KG1 (cell line): Measurements from ENCODE around the gene TPRG1L.

ENCODE experiments used
- DNase-seq: peaks from one replicate; lab custom pipeline; 2025; lab: John Stamatoyannopoulos, UW

TPRG1L gene

GRCh38 chr1:3593745-3594144 is 31.1 kb upstream of the TPRG1L start:
- no peak for DNase-seq

DNA sequence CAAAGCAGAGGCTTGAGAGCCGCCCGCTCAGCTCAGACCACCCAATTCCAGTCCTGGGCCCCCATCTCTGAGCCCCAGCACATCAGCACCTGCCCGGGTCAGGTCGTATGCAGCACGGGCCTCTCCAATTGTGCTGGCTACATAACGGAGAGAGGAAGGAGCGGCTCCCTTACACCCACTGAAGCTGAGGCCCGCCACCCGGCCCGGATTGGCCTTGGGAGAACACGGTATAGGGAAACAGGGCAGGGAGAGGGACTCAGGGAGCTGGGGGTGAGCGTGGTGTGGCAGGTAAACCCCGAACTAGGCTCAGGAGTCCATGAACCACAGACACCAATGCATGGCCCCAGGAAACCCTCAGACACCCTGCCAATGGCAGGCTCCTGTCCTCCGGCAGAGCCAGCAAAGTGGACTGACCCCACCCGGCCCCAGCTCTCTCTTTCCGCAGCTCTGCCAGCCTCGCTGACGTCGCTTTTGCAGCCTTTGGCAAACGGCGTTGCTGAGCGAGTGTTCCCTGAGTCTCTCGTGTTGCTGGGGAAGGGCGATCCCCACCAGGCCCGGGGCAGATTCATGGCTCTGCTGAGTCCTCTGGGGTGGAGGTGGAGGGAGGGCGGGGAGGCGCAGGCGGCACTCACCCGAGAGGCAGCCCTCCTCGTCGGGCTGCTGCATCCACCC is 30.0 kb upstream of the TPRG1L start:
- DNase-seq, result no peak

DNA sequence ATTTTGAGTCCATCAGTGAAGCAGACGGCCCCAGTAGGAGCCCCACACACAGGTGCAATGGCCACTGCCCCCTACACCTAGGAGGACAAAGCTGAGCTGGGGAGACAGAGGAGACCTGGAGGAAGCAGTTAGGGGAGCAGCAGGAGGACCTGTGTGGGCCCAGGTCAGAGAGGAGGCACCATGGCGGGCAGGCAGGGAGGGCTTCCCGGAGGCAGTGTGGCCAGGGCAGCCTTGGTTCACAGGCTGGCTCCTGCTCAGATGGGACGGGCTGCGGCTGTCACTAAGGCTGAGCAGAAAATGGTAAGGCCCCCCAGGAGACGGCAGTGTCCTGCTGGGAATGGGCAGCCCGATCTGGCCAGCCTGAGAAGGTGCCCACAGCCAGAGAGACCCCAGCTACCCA is 28.9 kb upstream of the TPRG1L start:
- DNase-seq, result no peak

DNA sequence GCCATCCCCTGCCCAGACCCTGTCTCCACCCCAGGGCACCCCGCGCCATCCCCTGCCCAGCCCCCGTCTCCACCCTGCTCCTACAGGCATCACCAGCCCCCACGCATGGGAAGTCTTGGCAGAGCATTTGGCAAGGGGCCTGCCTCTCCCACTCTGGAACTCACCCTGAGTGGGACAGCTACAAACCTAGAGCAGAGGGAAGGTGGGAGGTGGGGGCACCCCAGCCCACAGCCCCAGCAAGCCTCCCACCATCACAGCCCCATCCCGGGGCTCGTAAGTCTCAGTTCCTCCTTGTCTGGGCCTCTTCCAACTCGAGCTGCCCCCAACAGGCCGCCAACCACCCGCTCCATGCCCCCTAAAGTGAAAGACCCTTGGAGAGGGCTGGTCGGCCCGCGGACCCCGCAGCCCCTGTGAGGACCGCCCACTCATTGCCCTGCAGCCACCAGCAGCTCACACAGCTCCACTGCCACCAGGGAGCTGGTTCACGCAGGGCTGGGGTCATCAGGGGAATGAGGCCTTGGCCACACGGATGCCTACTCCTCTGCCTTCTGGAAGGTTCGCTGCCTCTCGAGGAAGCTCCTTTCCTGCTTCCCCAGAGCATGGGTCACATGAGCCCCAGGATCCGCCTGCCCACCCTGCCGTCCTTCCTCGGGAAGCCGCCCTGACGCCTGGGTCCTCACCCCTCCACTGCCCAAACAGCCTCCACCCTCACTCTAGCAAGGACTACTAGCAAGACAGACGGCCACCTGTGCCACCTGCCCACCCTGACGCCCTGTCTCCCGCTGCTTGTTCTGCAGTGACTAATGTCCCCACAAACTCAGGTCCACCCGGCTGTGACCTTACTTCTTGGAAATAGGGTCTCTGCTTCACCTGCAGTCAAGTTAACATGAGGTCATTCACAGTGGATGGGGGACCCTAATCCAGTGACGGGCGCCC is 27.9 kb upstream of the TPRG1L start:
- no peak for DNase-seq

DNA sequence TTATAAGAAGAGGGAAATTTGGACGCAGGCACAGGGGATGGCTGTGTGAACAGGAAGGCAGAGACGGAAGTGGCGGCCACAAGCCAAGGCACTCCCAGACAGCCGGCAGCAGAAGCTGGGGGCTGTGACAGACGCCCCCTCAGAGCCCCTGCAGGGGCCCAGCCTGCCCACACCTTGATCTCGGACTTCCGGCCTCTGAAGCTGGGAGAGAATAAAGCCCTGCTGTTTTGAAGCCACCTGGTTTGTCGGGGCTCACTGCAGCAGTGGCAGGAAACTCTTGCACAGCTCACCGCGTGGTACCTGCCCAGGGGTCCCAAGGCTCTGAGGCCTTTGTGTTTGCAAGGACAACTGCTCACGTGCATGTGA is 27.2 kb upstream of the TPRG1L start:
- DNase-seq, result peak; percentile 57

- no peak for DNase-seq
These were observed 26.7 kb upstream of the TPRG1L start for GRCh38 chr1:3598051-3598491.

DNA sequence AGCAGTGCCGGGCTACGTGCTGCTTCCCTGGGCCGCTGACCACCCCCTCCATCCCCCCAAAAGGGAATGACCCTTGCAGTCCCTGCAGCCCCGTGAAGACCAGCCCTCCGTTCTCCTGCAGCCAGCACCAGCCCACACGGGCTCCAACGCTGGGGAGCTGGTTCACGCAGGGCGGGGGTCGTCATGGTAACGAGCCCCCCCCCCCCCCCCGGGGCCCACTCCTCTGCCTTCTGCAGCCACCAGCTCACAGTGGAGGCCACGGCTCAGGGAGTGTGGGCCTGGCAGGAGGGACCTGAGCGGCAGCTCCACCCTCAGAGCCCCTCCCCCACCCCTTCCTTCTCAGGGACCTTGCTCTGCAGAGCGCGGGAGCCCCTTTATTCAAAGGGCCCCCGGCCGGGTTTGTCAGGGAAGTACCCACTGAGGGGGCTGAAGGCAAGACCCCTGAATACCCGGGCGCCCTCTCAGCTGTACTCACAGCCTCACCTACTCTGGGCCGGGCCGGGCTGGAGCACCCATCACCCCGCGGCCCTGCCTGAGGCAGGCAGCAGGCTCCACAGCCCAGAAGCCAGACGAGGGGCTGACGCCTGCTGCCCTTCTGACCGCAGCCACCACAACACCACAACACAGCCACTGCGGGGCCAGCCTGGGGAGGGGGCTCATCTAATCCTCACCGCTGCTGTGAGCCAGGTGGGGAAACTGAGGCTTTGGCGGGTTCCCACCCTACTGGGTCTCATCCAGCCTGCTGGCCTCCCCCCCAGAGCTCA is 26.1 kb upstream of the TPRG1L start:
- DNase-seq, result no peak

DNA sequence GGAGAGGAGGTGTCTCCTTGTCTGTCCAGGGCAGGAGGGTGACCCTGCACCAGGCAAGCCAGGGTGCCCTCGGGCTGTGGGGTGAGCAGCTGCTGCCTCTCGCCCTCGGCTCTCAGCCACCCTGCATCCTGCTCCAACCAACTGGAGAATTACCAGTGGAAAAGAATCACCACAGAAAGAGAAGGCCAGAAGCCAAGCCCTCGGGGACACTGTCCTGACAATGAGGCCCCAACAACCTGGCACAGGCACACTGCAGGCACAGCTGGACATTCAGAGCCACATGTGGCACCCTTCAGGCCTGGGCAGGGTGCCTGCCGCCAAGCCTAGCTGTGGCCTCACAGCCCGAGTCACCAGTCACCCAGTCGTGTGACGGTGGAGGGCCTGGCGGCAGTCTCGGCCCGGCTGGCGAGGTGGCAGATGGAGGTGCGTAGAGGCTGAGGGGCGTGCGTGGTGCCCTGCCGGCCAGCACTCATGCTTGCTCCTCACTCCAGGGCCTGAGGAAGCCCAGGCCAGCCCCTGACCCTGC is 25.5 kb upstream of the TPRG1L start:
- DNase-seq, result no peak

DNA sequence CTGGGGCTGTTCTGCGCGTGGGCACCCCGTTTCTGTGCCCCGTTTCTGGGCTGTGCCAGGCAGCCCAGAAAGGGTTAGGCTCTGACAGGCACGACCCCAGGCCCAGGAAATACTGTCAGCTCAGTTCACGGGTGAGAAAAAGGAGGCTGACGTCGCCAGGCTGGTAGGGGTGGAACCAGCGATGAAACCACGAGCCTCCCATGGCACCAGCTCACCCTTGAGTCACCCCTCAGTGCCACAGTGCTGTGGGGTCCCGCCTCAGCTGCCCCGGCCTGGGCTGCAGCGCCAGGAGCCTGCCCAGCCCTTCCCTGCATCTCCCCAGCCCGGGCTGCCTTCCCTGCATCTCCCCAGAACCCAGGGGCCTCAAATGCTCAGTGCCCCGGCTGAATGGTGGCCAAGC is 25.0 kb upstream of the TPRG1L start:
- no peak for DNase-seq

GRCh38 chr1:3600354-3600753 is 24.5 kb upstream of the TPRG1L start:
- DNase-seq, result no peak

- no peak for DNase-seq
These were observed 23.1 kb upstream of the TPRG1L start for GRCh38 chr1:3601743-3602142.

GRCh38 chr1:3602375-3602774 is 22.4 kb upstream of the TPRG1L start:
- DNase-seq, result no peak

DNA sequence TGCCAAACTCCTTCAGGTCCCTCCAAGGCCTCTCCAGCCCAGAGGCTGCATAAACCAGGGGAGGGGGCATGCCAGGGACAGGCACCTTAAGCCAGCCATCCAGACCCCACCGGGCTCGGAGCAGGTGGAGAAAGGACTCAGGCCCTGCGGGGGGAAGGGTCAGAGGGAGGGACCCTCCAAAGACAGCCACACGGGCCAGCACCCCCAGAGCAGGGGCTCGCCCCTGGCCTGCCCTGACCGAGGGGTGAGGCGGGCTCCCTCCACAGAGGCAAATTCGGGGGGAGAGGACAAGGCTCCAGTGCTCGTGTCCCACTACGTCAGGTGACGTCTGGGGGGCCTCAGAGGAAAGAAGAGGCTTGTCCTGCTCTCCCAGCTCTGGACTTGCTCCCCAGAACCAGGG is 21.7 kb upstream of the TPRG1L start:
- DNase-seq, result no peak

GRCh38 chr1:3603571-3604467 is 21.0 kb upstream of the TPRG1L start:
- DNase-seq, result no peak

DNA sequence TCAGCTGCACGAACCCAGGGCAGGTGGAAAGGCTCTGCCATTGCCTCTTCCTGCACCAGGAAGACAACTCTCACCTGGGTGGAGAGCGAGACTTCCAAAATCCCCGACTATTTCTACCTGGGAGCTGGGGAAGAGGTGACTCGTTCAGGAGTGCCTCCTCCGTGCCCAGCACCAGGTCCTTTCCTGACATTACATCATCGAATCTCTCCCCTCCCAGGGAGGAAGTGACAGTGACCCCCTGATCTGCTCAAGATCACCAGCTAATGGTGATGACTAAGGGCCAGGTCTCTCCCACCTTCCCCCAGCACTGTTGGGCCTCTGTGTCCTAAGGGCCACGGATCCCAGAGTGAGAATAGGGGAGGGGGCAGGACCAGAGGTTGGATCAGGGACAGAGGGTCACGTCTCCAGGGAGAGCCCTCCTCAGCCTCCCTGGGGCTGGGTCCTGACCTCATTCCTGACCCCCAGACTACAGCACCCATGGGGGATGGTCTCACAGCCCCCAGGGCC is 20.3 kb upstream of the TPRG1L start:
- DNase-seq, result no peak

DNA sequence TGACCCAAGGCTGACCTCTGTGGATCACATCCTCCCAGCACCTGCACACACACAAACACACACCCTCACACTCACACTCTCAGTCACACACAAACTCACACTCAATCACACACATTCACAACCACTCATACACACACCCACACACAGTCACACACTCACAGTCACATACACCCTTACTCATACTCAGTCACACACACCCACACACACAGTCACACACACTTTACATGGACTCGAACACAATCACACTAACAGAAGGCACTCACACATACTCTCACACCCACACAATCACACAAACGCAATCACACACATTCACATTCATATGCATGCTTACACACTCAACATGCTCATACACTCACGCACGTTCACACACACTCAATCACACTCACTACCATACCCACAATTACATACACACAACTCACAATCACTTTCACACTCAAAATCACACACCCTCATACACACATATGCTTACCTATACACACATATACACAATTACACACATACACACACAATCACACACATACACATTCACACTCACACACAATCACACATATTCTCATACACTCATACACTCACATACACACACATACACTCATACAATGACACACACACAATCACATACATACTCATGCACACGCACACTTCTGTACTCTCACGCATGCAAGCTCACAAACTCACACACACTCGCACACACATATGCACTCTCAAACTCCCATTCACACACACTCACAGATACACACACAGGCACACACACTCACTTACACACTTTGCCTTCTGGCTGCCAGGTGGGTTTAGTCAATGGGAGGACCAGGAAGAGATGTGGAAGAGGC is 19.6 kb upstream of the TPRG1L start:
- DNase-seq, result no peak

DNA sequence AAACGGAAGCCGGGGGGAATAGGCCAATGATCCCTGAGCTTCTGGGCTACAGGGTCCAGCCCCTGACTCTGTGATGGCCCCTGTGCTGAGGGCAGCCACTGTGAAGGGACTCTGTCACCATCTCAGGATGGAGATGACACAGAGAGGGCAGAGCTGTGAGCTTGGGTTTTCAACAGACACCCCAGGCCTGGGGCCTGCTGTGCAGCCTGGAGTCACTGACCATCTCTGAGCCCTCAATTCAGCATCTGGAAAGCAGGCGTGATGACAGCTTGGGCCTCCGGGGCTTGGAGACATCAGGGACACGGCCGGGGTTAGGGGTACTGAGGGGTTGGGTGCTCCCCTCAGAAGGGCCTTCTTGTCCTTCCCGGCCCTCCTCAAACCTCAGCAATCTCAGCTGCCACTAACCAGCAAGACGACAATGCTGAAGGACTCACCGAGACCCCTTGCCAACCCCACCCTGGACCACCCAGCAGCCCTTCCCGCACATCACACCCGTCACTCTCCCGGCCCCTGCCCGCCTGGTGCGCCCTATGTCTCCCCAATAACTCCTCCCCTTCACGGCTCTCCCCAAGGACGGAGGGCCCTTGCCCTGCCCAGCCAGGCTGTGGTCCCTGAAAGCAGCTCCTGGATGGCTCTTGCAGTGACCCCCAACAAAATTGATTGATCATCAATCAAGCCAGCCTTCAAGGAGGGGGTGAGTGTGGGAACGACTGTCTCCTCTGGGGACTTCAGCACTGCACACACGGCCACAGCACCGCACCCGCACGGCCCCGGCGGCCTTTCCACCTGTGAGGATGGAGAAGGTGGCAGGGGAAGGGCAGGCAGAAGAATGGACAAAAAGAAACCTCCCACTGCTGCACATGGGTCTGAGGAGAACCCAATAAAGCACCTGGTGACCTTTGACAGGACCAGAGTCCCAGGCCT is 17.8 kb upstream of the TPRG1L start:
- DNase-seq, result no peak

DNA sequence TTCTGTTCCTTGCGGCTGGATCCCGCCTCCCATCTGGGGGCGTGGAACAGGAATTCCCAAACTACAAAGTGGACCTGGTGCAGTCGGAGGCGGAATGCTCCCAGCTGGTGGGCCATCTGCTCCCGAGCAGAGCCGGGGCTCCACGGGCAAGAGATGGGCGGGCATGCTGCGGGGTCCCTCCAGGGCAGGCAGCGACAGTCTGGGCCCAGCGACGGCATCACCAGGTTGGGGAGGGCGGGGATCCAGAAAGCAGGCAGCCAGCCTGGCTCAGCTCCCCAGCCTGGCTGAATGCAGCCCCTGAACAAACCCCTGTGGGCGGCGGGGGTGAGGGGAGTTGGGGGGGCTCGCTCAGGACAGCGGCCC is 17.1 kb upstream of the TPRG1L start:
- no peak for DNase-seq

DNA sequence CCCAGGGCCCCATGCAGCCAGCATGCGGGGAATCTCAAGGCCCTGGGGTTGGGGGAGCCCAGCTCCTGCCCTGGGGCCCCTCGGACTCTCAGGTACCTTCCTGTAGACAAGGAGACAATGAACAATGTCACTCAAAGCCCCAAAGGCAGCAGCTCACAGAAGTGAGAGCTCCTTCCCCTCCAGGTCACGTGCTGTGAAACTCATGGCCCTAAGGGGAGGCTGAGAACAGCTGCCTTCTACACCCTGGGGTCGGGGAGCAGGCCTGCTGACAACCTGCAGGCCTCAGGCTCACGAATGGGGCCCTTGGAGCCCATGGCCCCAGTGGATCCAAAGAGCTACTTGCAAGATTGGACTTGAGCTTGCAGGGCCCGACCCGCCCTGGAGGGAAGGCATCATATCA is 16.7 kb upstream of the TPRG1L start:
- no peak for DNase-seq
